Fibroblast of lung (primary cell): ENCODE results near the gene ARHGAP6. TPM values are rescaled to one million over a fixed set of nuclear protein-coding genes. Genes with fewer than 3 reads are reported as not detected.

Experiments
- DNase-seq, 2 donors: peaks; one replicate each; pipeline versions ENCODE4 v3.0.0 to v3.0.0-alpha.2; 2010; ENCODE audit warnings: low read depth in 2 of 2
- H2AFZ ChIP-seq: 2 replicates; pipeline ENCODE4 v1.5.1; 2012; ENCODE audit warnings: low read length, control low read depth, inconsistent platforms
- H3K27ac ChIP-seq: 2 replicates; pipeline ENCODE4 v1.5.1; 2011; ENCODE audit warnings: low read length, control low read depth; ENCODE audit not compliant: insufficient read depth
- H3K27me3 ChIP-seq: 2 replicates; pipeline ENCODE4 v1.5.1; 2011; ENCODE audit warnings: mild to moderate bottlenecking, low read length; ENCODE audit not compliant: control insufficient read depth, insufficient read depth
- H3K36me3 ChIP-seq: 2 replicates; pipeline ENCODE4 v1.5.1; 2011; ENCODE audit warnings: low read length; ENCODE audit not compliant: control insufficient read depth, insufficient read depth
- H3K4me1 ChIP-seq: 2 replicates; pipeline ENCODE4 v1.5.1; 2011; ENCODE audit warnings: low read length; ENCODE audit not compliant: control insufficient read depth, insufficient read depth; ENCODE audit errors: extremely low read depth
- H3K4me2 ChIP-seq: 2 replicates; pipeline ENCODE4 v1.5.1; 2011; ENCODE audit warnings: low read length, control low read depth; ENCODE audit not compliant: insufficient read depth; ENCODE audit errors: extremely low read depth
- H3K4me3 ChIP-seq, 4 experiments: fragments of 200-600 bp in 1 of 4; sonication (generic) in 1 of 4; replicated peaks in 1 of 4; 2 replicates each; pipeline ENCODE4 v1.5.1; 2011 to 2016; ENCODE audit warnings: low read length in 4 of 4, low read depth in 3 of 4, mild to moderate bottlenecking in 3 of 4, control low read depth in 2 of 4, inconsistent platforms in 1 of 4, mixed read lengths in 1 of 4; ENCODE audit not compliant: insufficient read depth in 1 of 4; ENCODE audit errors: control extremely low read depth in 1 of 4
- H3K79me2 ChIP-seq: 2 replicates; pipeline ENCODE4 v1.5.1; 2012; ENCODE audit warnings: mild to moderate bottlenecking, low read length, inconsistent platforms; ENCODE audit not compliant: control insufficient read depth, insufficient read depth
- H3K9ac ChIP-seq: 2 replicates; pipeline ENCODE4 v1.5.1; 2011; ENCODE audit warnings: mild to moderate bottlenecking, low read length, control low read depth; ENCODE audit not compliant: insufficient read depth
- H3K9me3 ChIP-seq: 2 replicates; pipeline ENCODE4 v1.5.1; 2012; ENCODE audit warnings: low read depth, low read length; ENCODE audit not compliant: control insufficient read depth, insufficient read depth
- H4K20me1 ChIP-seq: 2 replicates; pipeline ENCODE4 v1.5.1; 2011; ENCODE audit warnings: low read length; ENCODE audit not compliant: control insufficient read depth, insufficient read depth; ENCODE audit errors: extremely low read depth
- CTCF ChIP-seq, 2 donors: IDR thresholded peaks in 1 of 2; conservative IDR thresholded peaks in 1 of 2; 1 replicate in 1 of 2; 2 replicates in 1 of 2; pipeline ENCODE4 v1.5.1; 2011 to 2012; ENCODE audit warnings: low read length in 2 of 2, control low read depth in 1 of 2, inconsistent platforms in 1 of 2, low read depth in 1 of 2, mild to moderate bottlenecking in 1 of 2
- EZH2 ChIP-seq: IDR thresholded peaks from 2 replicates; pipeline ENCODE4 v1.5.1; 2012; ENCODE audit warnings: low read length, control low read depth, mild to moderate bottlenecking; ENCODE audit errors: missing control alignments
- polyA plus RNA-seq, 2 donors: library from polyadenylated mRNA; depleted of rRNA in 1 of 2; stranded (reverse) in 1 of 2; unstranded in 1 of 2; fragments of >200 nt; gene quantifications; 2 replicates each; pipeline ENCODE4 v1.2.1, GENCODE V29; 2011 to 2012; ENCODE audit warnings: missing spikeins in 1 of 2
- total RNA-seq: library from RNA; depleted of rRNA; stranded (reverse); fragments of >200 nt; gene quantifications from 2 replicates; pipeline ENCODE4 v1.2.1, GENCODE V29; 2014

The ARHGAP6 gene
- total and polyA plus RNA-seq, 2 donors (not counting 1 experiment from before 2014, with no cell fraction given): 5.9 to 11.7 TPM

- Histone ChIP-seq H4K20me1 (no peaks in the 10 kb centered on the region), H2AFZ (no peak overlapping the region), H3K9me3 (no peaks in the 10 kb centered on the region), H3K4me2 (no peak overlapping the region), H3K27ac (no peak overlapping the region), H3K9ac (no peak overlapping the region), H3K4me3 (no peak overlapping the region), H3K4me1 (no peaks in the 10 kb centered on the region), H3K27me3 (no peaks in the 10 kb centered on the region), H3K36me3 (no peaks in the 10 kb centered on the region), H3K79me2 (no peaks in the 10 kb centered on the region)
- no peak for DNase-seq
- no peak for TF ChIP-seq EZH2
- no peak for TF ChIP-seq CTCF (conservative IDR thresholded peaks at IDR 0.05 in 1 of 2, IDR thresholded peaks at IDR 0.05 in 1 of 2; ENCODE audit: low read depth in 1 of 2, low read length in 2 of 2)
Measured at GRCh38 chrX:11424903-11425674, 240.6 kb downstream of the ARHGAP6 start.

- Histone ChIP-seq H3K27ac (peak overlapping the region; percentile 65), H3K9ac (no peak overlapping the region)
Measured at GRCh38 chrX:11423949-11424348, 241.8 kb downstream of the ARHGAP6 start.

GRCh38 chrX:11423362-11423818, 242.3 kb downstream of the ARHGAP6 start:
- Histone ChIP-seq H3K36me3 (no peaks in the 10 kb centered on the region), H4K20me1 (no peaks in the 10 kb centered on the region), H2AFZ (no peak overlapping the region), H3K4me1 (no peaks in the 10 kb centered on the region), H3K9me3 (no peaks in the 10 kb centered on the region), H3K79me2 (no peaks in the 10 kb centered on the region), H3K9ac (no peak overlapping the region), H3K4me2 (no peak overlapping the region), H3K4me3 (no peak overlapping the region), H3K27me3 (no peaks in the 10 kb centered on the region), H3K27ac (peak overlapping the region; percentile 65)
- no peak for TF ChIP-seq CTCF (conservative IDR thresholded peaks at IDR 0.05 in 1 of 2, IDR thresholded peaks at IDR 0.05 in 1 of 2; ENCODE audit: low read depth in 1 of 2, low read length in 2 of 2)
- TF ChIP-seq EZH2: no peak
- peak; percentile 84 for DNase-seq

More at GRCh38 chrX:11423949-11424348, 241.8 kb downstream of the ARHGAP6 start:
- Histone ChIP-seq H3K27me3 (no peaks in the 10 kb centered on the region), H3K4me2 (no peak overlapping the region), H3K4me3 (no peak overlapping the region), H2AFZ (no peak overlapping the region), H4K20me1 (no peaks in the 10 kb centered on the region), H3K36me3 (no peaks in the 10 kb centered on the region), H3K4me1 (no peaks in the 10 kb centered on the region), H3K9me3 (no peaks in the 10 kb centered on the region), H3K79me2 (no peaks in the 10 kb centered on the region)
- TF ChIP-seq EZH2 (no peak), CTCF (conservative IDR thresholded peaks at IDR 0.05 in 1 of 2, IDR thresholded peaks at IDR 0.05 in 1 of 2; ENCODE audit: low read depth in 1 of 2, low read length in 2 of 2) (no peak)
- DNase-seq: no peak
